Erythroblast (primary cell): ENCODE measurements around the gene AMOTL1.
"Not testable (repeated sequence)": the region's sequence is repeated elsewhere in the genome, so short reads cannot be mapped to it uniquely, and the experiment has no call there.

Source experiments
- DNase-seq, 2 experiments: peaks; one replicate each; lab custom pipeline; 2025; lab: John Stamatoyannopoulos, UW
- GATA1 ChIP-seq: IDR thresholded peaks from 2 replicates; pipeline ENCODE4 v1.6.1; 2011; ENCODE audit warnings: low read depth, mild to moderate bottlenecking, control low read depth, low read length, moderate library complexity
- POLR2A ChIP-seq: IDR thresholded peaks from 2 replicates; pipeline ENCODE4 v1.6.1; 2011; ENCODE audit warnings: mild to moderate bottlenecking, low read length

The AMOTL1 gene

DNA sequence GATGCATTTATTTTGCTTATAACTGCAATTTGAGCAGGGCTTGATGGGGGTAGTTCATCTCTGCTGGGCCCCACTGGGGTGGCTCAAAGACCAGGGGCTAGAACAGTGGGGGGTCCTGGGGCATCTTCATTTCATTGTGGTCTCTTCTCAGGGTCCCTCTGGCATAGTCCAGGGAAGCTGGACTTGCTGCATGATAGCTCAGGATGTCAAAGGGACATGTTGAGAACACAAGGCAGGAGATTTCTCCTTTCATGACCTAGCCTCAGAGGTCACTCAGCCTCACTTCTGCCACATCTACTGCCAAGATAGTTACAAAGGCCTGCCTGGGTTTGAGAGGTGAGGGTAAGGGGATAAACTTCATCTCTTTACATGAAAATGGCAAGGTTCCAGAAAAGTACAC, 115.7 kb downstream of the AMOTL1 start:
- TF ChIP-seq POLR2A: no peak
- no peak for TF ChIP-seq GATA1
- no peak for DNase-seq

GRCh38 chr11:94884376-94884775, 116.2 kb downstream of the AMOTL1 start:
- no peak for DNase-seq
- no peak for TF ChIP-seq GATA1
- no peak for TF ChIP-seq POLR2A

- no peak for DNase-seq
These were observed 117.0 kb downstream of the AMOTL1 start for GRCh38 chr11:94885133-94885532.

GRCh38 chr11:94885581-94885980, 117.4 kb downstream of the AMOTL1 start:
- TF ChIP-seq POLR2A: no peak
- no peak for TF ChIP-seq GATA1
- no peak for DNase-seq

More at GRCh38 chr11:94885133-94885532, 117.0 kb downstream of the AMOTL1 start:
- TF ChIP-seq POLR2A (no peak), GATA1 (no peak)

GRCh38 chr11:94888204-94888603, 120.0 kb downstream of the AMOTL1 start:
- TF ChIP-seq GATA1 (no peak), POLR2A (no peak)
- DNase-seq: no peak

- DNase-seq: no peak
- TF ChIP-seq GATA1 (no peak), POLR2A (no peak)
These were observed 127.3 kb downstream of the AMOTL1 start for GRCh38 chr11:94895451-94895850.

DNA sequence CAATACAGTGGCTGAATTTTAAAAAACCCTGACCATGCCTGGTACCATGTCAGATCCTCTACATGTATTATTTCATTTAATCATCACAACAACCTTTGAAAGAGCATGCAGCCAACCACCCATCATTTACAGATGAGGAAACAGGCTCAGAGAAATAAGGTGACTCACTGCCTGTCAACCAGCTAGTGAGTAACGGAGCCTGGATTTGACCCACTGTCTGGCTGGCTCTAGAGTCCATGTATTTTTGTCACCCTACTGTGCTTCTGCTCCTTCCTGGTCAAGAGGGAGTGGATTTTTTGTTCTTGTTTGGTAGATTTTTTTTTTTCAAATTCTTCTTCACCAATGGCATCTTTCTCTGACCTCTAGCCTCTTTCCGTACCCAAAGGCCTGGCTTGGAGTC, 127.8 kb downstream of the AMOTL1 start:
- TF ChIP-seq POLR2A (no peak), GATA1 (no peak)
- DNase-seq: no peak

- no peak for TF ChIP-seq GATA1
- no peak for TF ChIP-seq POLR2A
These were observed 129.2 kb downstream of the AMOTL1 start for GRCh38 chr11:94897330-94897768.

GRCh38 chr11:94907226-94907625, 139.1 kb downstream of the AMOTL1 start:
- no peak for TF ChIP-seq GATA1
- TF ChIP-seq POLR2A: no peak
- no peak for DNase-seq

More at GRCh38 chr11:94897330-94897768, 129.2 kb downstream of the AMOTL1 start:
- peak; percentile 44 to 67 for DNase-seq

DNA sequence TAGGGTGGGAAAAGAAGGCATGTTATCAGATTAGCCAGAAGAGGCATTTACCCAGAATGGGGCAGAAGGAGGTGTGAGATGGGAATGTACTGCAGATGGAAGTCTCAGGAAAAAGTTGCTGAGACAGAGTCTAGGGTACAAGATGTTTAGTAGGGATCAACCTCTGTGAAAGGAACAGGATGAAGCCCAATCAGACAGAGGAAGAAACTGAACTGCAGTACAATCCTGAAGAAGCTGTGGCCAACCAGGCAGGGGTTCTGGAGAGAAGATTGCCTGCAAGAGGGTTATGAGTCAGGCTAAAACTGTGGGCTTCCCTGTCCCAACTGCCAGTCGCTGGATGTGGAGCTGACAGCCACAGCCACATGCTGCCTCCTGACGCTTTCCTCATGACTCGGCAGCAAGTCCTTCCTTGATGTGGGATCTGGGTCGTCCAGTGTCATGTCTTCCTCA, 141.2 kb downstream of the AMOTL1 start:
- TF ChIP-seq POLR2A (no peak), GATA1 (no peak)
- no peak for DNase-seq

- TF ChIP-seq POLR2A (no peak), GATA1 (no peak)
- no peak for DNase-seq
These were observed 142.1 kb downstream of the AMOTL1 start for GRCh38 chr11:94910270-94910669.

DNA sequence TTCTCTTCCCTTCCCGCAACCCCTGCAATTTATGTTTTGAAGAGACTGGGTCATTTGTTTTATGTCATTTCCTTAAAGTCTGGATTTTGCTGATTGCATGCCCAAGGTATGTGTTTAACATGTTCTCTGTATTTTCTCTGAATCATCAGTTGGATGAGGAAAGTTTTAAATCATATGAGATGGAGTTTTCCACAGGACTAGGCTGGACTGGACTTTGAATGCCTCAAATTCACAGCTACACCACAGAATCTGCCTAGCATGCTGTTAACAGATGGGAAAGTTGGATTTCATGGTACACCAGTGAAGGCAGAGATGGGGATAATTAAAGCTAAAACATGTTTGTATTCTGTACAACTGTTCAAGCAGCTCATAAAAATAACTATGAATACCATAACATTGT, 142.6 kb downstream of the AMOTL1 start:
- TF ChIP-seq GATA1 (no peak), POLR2A (no peak)
- DNase-seq: no peak

- no peak for DNase-seq
- TF ChIP-seq GATA1 (no peak), POLR2A (no peak)
These were observed 144.7 kb downstream of the AMOTL1 start for GRCh38 chr11:94912806-94913205.

DNA sequence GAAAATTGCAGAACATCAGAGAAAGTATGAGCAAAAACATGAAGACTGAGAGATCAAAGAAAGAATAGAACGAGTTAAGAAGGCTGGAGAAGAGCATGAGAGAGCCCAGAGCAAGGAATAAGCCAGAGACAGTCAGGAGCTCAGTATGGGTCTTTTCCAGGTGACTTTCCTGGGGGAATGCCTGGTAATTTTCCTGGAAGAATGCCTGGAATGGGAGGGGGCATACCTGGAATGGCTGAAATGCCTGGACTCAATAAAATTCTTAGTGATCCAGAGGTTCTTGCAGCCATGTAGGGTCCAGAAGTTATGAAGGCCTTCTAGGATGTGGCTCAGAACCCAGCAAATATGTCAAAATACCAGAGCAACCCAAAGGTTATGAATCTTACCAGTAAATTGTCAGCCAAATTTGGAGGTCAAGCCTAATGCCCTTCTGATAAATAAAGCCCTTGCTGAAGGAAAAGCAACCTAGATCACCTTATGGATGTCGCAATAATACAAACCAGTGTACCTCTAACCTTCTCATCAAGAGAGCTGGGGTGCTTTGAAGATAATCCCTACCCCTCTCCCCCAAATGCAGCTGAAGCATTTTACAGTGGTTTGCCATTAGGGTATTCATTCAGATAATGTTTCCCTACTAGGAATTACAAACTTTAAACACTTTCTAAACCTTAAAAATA, 145.7 kb downstream of the AMOTL1 start:
- not testable (repeated sequence) for DNase-seq

- TF ChIP-seq POLR2A (no peak), GATA1 (no peak)
- DNase-seq: no peak
These were observed 152.2 kb downstream of the AMOTL1 start for GRCh38 chr11:94920311-94920710.
